IPS DF 6.9 (cell line): ENCODE data around the gene WDR37.
"Not testable (repeated sequence)": the region's sequence is repeated elsewhere in the genome, so short reads cannot be mapped to it uniquely, and the experiment has no call there.

Source experiments
- DNase-seq: peaks from one replicate; pipeline ENCODE4 v3.0.0-alpha.2; 2013; ENCODE audit warnings: low read depth, low spot score
- H3K27ac ChIP-seq: one replicate; pipeline ENCODE4 v1.5.1; 2013; ENCODE audit warnings: low read length, control low read depth
- H3K27me3 ChIP-seq: 2 replicates; pipeline ENCODE4 v1.6.1; 2013; ENCODE audit warnings: mild to moderate bottlenecking, low read length; ENCODE audit not compliant: control insufficient read depth, insufficient read depth
- H3K36me3 ChIP-seq: 2 replicates; pipeline ENCODE4 v1.6.1; 2013; ENCODE audit warnings: low read length; ENCODE audit not compliant: control insufficient read depth, insufficient read depth
- H3K4me1 ChIP-seq: 2 replicates; pipeline ENCODE4 v1.6.1; 2013; ENCODE audit warnings: low read length; ENCODE audit not compliant: control insufficient read depth, insufficient read depth
- H3K4me3 ChIP-seq: 2 replicates; pipeline ENCODE4 v1.5.1; 2013; ENCODE audit warnings: mild to moderate bottlenecking, low read length
- H3K9me3 ChIP-seq: 2 replicates; pipeline ENCODE4 v1.6.1; 2013; ENCODE audit warnings: low read length, inconsistent platforms; ENCODE audit not compliant: control insufficient read depth, insufficient read depth
- WGBS: extraction: QIAGEN DNeasy Blood & Tissue Kit; methylation state at CpG from one replicate; pipeline ENCODE4 v1.1.7; 2013; ENCODE audit warnings: mixed read lengths, missing lambda C conversion rate; ENCODE audit not compliant: insufficient read length, insufficient coverage; 5-methylcytosine and 5-hydroxymethylcytosine counted together

Gene WDR37

GRCh38 chr10:1114719-1115606 is 58.8 kb downstream of the WDR37 start:
- Histone ChIP-seq H3K27me3 (no peaks in the 10 kb centered on the region), H3K9me3 (no peaks in the 10 kb centered on the region), H3K27ac (no peak overlapping the region), H3K4me3 (no peak overlapping the region), H3K36me3 (no peaks in the 10 kb centered on the region), H3K4me1 (0 out of 2 replicates have a peak, but pooled peaks cover 2% of the 10 kb centered on the region)
- DNase-seq = no peak
- WGBS = no CpG with 5 or more reads among the region's 12 CpGs

DNA sequence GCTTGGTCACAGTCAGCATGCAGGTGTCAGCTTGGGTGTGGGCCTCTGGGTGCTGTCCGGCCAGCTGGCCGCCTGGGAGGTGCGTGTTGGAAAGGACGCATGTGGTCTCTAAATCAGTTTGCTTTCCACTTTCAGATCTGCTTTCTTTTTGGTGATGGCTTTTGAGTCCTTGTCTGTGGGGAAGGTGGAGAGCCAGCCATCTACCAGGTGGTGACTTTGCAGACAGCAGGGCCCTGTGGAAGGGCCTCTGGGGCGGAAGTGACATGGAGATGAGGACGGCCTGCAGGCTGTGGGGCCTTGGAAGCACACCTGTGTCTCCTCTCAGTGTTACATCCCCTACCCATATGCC is 59.4 kb downstream of the WDR37 start:
- Histone ChIP-seq H3K27me3 (no peaks in the 10 kb centered on the region), H3K4me3 (no peak overlapping the region), H3K36me3 (no peaks in the 10 kb centered on the region), H3K9me3 (no peaks in the 10 kb centered on the region), H3K4me1 (no peaks in the 10 kb centered on the region), H3K27ac (no peak overlapping the region)
- WGBS = no CpG with 5 or more reads among the region's 6 CpGs
- no peak for DNase-seq

DNA sequence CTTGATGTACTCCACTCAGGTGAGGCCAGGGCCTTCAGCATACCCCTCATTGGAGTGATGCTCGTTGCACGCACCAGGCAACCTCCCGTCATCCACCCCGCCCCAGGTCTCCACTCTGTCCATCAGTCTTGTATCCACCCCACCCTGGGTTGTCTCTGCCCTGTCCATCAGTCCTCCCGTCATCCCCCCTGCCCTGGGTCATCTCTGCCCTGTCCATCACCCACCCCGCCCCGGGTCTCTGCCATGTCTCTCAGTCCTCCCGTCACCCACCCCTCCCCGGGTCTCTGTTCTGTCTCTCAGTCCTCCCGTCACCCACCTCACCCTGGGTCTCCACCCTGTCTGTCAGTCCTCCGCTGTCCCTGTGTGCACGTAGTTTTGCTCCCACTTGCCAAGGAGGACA is 59.9 kb downstream of the WDR37 start:
- H3K4me1 ChIP-seq = no peaks in the 10 kb centered on the region
- no peak overlapping the region for H3K27ac ChIP-seq
- DNase-seq = no peak
- no peaks in the 10 kb centered on the region for H3K36me3 ChIP-seq
- H3K27me3 ChIP-seq = no peaks in the 10 kb centered on the region
- H3K4me3 ChIP-seq = no peak overlapping the region
- H3K9me3 ChIP-seq = no peaks in the 10 kb centered on the region
- WGBS = no CpG with 5 or more reads among the region's 12 CpGs

GRCh38 chr10:1116696-1117280 is 60.6 kb downstream of the WDR37 start:
- Histone ChIP-seq H3K9me3 (no peaks in the 10 kb centered on the region), H3K4me1 (no peaks in the 10 kb centered on the region), H3K27ac (no peak overlapping the region), H3K4me3 (no peak overlapping the region), H3K36me3 (no peaks in the 10 kb centered on the region), H3K27me3 (no peaks in the 10 kb centered on the region)
- no CpG with 5 or more reads among the region's 10 CpGs for WGBS
- no peak for DNase-seq

GRCh38 chr10:1117651-1118050 is 61.5 kb downstream of the WDR37 start:
- WGBS = no CpG with 5 or more reads among the region's 14 CpGs
- Histone ChIP-seq H3K9me3 (no peaks in the 10 kb centered on the region), H3K27ac (no peak overlapping the region), H3K4me1 (no peaks in the 10 kb centered on the region), H3K4me3 (no peak overlapping the region), H3K27me3 (no peaks in the 10 kb centered on the region), H3K36me3 (no peaks in the 10 kb centered on the region)
- no peak for DNase-seq

- H3K27me3 ChIP-seq, H3K36me3 ChIP-seq, H3K4me1 ChIP-seq, H3K9me3 ChIP-seq, DNase-seq, H3K27ac ChIP-seq, H3K4me3 ChIP-seq: not testable (repeated sequence)
- WGBS = no CpG with 5 or more reads among the region's 6 CpGs
Measured at GRCh38 chr10:1118318-1118717, 62.1 kb downstream of the WDR37 start.

DNA sequence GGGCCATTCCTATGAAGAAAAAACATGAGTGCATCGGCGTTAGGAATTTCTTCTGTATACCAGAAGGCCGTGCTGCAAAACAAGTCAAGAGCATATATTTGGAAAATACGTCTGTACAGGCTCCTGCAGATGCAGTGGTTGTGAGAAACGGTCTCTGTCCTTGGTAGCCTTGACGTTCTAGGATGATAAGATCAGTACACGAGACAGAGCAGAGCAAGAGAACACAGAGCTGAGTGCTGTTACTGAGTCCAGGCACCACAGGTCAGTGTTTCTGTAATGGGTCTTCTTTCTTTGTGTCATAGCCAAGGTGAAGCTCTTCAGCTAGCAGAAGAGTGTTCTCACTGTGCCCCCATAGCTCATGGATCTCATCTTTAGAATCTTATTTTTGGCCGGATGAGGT is 62.8 kb downstream of the WDR37 start:
- H3K27ac ChIP-seq = no peak overlapping the region
- no peak for DNase-seq
- no CpG with 5 or more reads among the region's 8 CpGs for WGBS
- H3K27me3 ChIP-seq = no peaks in the 10 kb centered on the region
- no peak overlapping the region for H3K4me3 ChIP-seq
- no peaks in the 10 kb centered on the region for H3K36me3 ChIP-seq
- H3K4me1 ChIP-seq = no peaks in the 10 kb centered on the region
- H3K9me3 ChIP-seq = no peaks in the 10 kb centered on the region

GRCh38 chr10:1119501-1119900 is 63.3 kb downstream of the WDR37 start:
- WGBS = no CpG with 5 or more reads among the region's 6 CpGs
- H3K36me3 ChIP-seq = peaks cover under 1% of the 10 kb centered on the region; the same call in 1 of the 2 replicates
- no peak for DNase-seq
- H3K9me3 ChIP-seq = no peaks in the 10 kb centered on the region
- no peaks in the 10 kb centered on the region for H3K4me1 ChIP-seq
- no peak overlapping the region for H3K4me3 ChIP-seq
- H3K27ac ChIP-seq = no peak overlapping the region
- no peaks in the 10 kb centered on the region for H3K27me3 ChIP-seq

DNA sequence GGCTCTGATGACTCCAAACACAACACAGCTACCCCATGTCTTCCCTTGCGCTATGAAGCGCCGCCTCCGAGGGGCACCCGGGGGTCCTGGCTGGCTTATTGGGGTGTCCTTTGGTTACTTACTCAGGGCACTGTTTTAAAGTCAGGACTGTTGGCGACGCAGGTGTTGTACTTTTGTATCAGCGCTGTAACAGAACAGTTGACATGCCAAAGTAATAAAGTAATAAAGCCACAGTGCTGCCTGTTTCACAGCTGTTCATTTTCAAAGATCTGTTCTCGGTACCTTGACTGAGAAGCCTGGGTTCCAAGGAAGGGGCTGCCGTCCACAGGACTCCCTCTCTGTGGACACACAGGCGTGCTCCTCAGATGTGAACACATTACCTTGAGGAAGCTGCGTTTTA is 64.1 kb downstream of the WDR37 start:
- Histone ChIP-seq H3K4me1 (no peaks in the 10 kb centered on the region), H3K27ac (no peak overlapping the region), H3K27me3 (no peaks in the 10 kb centered on the region), H3K36me3 (peaks cover 5% of the 10 kb centered on the region; the same call in 1 of the 2 replicates), H3K9me3 (no peaks in the 10 kb centered on the region), H3K4me3 (no peak overlapping the region)
- WGBS = no CpG with 5 or more reads among the region's 12 CpGs
- DNase-seq = no peak

DNA sequence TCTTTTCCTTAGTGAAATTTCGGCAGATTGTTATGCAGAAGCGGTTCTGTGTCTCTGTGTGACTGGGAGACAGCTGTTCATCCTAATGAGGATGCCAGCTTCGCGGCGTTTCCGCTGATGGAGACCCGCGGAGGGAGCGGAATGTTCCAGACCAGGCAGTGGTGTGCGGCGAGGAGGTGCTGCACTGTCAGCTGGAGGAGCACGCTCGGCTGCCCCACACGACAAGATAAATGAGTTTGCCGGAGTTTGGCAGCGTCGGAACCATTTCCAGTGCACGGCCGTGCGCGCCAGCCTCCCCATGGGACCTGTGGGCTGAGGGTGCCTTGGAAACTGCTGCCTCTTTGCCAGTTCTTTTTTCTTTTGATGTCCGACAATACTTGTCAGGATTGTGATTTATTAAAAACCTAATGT is 64.6 kb downstream of the WDR37 start:
- Histone ChIP-seq H3K4me1 (no peaks in the 10 kb centered on the region), H3K4me3 (no peak overlapping the region), H3K27ac (no peak overlapping the region), H3K36me3 (peaks cover 5% of the 10 kb centered on the region; the same call in 1 of the 2 replicates), H3K27me3 (no peaks in the 10 kb centered on the region), H3K9me3 (no peaks in the 10 kb centered on the region)
- DNase-seq = no peak
- WGBS = no CpG with 5 or more reads among the region's 22 CpGs
